ENCODE data around the gene CYP2C19. TPM values are rescaled to one million over a fixed set of nuclear protein-coding genes. Genes with fewer than 3 reads are reported as not detected.
"Not testable (repeated sequence)": the region's sequence is repeated elsewhere in the genome, so short reads cannot be mapped to it uniquely, and the experiment has no call there.

CYP2C19 gene
- total and polyA plus RNA-seq, 11 donors: not detected

DNA sequence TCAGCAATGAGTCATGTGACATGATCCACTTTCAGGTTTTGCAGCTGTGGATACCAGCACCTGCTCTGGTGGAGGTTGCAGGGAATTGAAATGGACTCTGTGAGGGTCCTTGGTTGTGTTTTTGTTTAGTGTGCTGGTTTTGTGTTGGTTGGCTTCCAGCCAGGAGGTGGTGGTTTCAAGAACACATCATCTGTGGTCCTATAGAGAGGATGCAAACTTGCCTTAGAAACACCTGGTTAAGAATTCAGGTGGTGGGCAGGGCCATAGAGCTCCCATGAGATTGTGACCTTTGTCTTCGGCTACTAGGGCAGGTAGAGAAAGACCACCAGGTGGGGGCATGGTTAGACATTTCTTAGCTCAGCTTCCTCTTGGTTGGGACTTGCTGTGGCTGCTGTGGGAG lies 116.7 kb downstream of the CYP2C19 start:
- 54 to 89% (median 79%) methylated on average over 1 of the region's 1 CpG for WGBS, 4 donors
- Histone ChIP-seq H3K9me3 (peaks cover 0 to 4% (median 0%) of the 10 kb centered on the region in 12 donors), H3K4me3 (no peak overlapping the region), H3K27ac (no peak overlapping the region), H3K27me3 (no peaks in the 10 kb centered on the region), H3K4me1 (no peaks in the 10 kb centered on the region), H3K36me3 (no peaks in the 10 kb centered on the region)
- TF ChIP-seq CTCF (IDR thresholded peaks at IDR 0.05) (no peak), POLR2A (IDR thresholded peaks at IDR 0.05) (no peak)
- ATAC-seq: no peak
- DNase-seq: no peak
- intact Hi-C loops (cut with DNase I): no loop called here

- no peaks in the 10 kb centered on the region for H3K36me3 ChIP-seq
- TF ChIP-seq POLR2A (IDR thresholded peaks at IDR 0.05) (no peak), CTCF (IDR thresholded peaks at IDR 0.05) (no peak)
- no peak overlapping the region for H3K4me3 ChIP-seq
- intact Hi-C loops (cut with DNase I): no loop called here
- WGBS, 4 donors: 69 to 81% (median 73%) methylated on average over 3 of the region's 3 CpGs
- ATAC-seq (no peak), DNase-seq (no peak)
- H3K27me3 ChIP-seq: no peaks in the 10 kb centered on the region
- H3K9me3 ChIP-seq: peaks cover 0 to 7% (median 0%) of the 10 kb centered on the region in 12 donors
- no peak overlapping the region for H3K27ac ChIP-seq
- H3K4me1 ChIP-seq: no peaks in the 10 kb centered on the region
Measured at GRCh38 chr10:94889123-94889522, 126.6 kb downstream of the CYP2C19 start.

GRCh38 chr10:94890264-94891022 lies 128.0 kb downstream of the CYP2C19 start:
- Histone ChIP-seq H3K4me1 (no peaks in the 10 kb centered on the region), H3K27ac (no peak overlapping the region), H3K4me3 (no peak overlapping the region), H3K27me3 (no peaks in the 10 kb centered on the region), H3K36me3 (no peaks in the 10 kb centered on the region), H3K9me3 (peaks cover 0 to 7% (median 0%) of the 10 kb centered on the region in 12 donors)
- 72 to 94% (median 90%) methylated on average over 4 of the region's 4 CpGs for WGBS, 4 donors
- ATAC-seq: no peak
- DNase-seq: no peak
- intact Hi-C loops (cut with DNase I): no loop called here
- TF ChIP-seq POLR2A (IDR thresholded peaks at IDR 0.05): no peak
- TF ChIP-seq CTCF (IDR thresholded peaks at IDR 0.05): no peak

DNA sequence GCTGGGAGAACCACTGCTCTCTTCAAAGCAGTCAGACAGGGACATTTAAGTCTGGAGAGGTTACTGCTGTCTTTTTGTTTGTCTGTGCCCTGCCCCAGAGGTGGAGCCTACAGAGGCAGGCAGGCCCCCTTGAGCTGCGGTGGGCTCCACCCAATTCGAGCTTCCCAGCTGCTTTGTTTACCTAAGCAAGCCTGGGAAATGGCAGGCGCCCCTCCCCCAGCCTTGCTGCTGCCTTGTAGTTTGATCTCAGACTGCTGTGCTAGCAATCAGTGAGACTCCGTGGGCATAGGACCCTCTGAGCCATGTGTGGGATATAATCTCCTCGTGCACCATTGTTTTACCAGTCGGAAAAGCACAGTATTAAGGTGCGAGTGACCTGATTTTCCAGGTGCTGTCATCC lies 135.9 kb downstream of the CYP2C19 start:
- DNase-seq; ATAC-seq; H3K36me3 ChIP-seq; H3K27ac ChIP-seq; H3K9me3 ChIP-seq; intact Hi-C loops (cut with DNase I); H3K4me3 ChIP-seq; H3K27me3 ChIP-seq; H3K4me1 ChIP-seq: not testable (repeated sequence)
- 55 to 77% (median 68%) methylated on average over 5 to 7 of the region's 7 CpGs for WGBS, 4 donors

- Histone ChIP-seq H3K4me3 (no peak overlapping the region), H3K4me1 (no peaks in the 10 kb centered on the region), H3K36me3 (no peaks in the 10 kb centered on the region), H3K27ac (no peak overlapping the region), H3K27me3 (no peaks in the 10 kb centered on the region), H3K9me3 (peaks cover 0 to 8% (median 3%) of the 10 kb centered on the region in 12 donors)
- DNase-seq: no peak
- intact Hi-C loops (cut with DNase I): no loop called here
- WGBS, 4 donors: 50 to 81% (median 67%) methylated on average over 1 of the region's 1 CpG
- ATAC-seq: no peak
- TF ChIP-seq POLR2A (IDR thresholded peaks at IDR 0.05): no peak
- no peak for TF ChIP-seq CTCF (IDR thresholded peaks at IDR 0.05)
Measured at GRCh38 chr10:94902080-94902479, 139.6 kb downstream of the CYP2C19 start.

Measured in heart left ventricle (tissue), 16 donors.